ENCODE data around the gene TMPRSS9. TPM values are rescaled to one million over a fixed set of nuclear protein-coding genes. Genes with fewer than 3 reads are reported as not detected.

Gene TMPRSS9
- total RNA-seq, 2 donors from 2014 or later, result 0.25 TPM; not detected in 1

DNA sequence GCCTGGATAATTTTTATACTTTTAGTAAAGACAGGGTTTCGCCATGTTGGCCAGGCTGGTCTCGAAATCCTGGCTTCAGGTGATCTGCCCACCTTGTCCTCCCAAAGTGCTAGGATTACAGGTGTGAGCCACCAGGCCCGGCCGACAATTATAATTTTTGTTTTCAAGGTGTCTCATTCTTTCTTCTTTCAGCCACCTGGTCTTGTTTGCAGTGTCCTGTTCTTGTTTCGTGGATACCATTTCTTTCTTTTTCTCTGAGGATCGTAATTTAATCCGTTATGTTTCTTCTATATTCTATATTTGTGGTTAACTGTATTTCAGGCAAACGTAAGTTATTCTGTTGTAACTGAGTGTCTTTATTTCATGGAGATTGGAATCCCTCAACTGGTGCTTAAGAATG is 51.6 kb downstream of the TMPRSS9 start:
- no peak overlapping the region for H3K4me3 ChIP-seq
- no peaks in the 10 kb centered on the region for H3K9me3 ChIP-seq
- H3K27ac ChIP-seq, result no peak overlapping the region
- no peaks in the 10 kb centered on the region for H3K4me1 ChIP-seq
- H3K36me3 ChIP-seq, result no peaks in the 10 kb centered on the region
- intact Hi-C loops (cut with DNase I), result no loop called here
- H3K9ac ChIP-seq (ENCODE audit: low read depth in 2 of 2, low read length in 2 of 2), result no peak overlapping the region
- TF ChIP-seq, protein P1, sequence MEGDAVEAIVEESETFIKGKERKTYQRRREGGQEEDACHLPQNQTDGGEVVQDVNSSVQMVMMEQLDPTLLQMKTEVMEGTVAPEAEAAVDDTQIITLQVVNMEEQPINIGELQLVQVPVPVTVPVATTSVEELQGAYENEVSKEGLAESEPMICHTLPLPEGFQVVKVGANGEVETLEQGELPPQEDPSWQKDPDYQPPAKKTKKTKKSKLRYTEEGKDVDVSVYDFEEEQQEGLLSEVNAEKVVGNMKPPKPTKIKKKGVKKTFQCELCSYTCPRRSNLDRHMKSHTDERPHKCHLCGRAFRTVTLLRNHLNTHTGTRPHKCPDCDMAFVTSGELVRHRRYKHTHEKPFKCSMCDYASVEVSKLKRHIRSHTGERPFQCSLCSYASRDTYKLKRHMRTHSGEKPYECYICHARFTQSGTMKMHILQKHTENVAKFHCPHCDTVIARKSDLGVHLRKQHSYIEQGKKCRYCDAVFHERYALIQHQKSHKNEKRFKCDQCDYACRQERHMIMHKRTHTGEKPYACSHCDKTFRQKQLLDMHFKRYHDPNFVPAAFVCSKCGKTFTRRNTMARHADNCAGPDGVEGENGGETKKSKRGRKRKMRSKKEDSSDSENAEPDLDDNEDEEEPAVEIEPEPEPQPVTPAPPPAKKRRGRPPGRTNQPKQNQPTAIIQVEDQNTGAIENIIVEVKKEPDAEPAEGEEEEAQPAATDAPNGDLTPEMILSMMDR (IDR thresholded peaks at IDR 0.05), result no peak
- no peaks in the 10 kb centered on the region for H3K27me3 ChIP-seq
- no peak for DNase-seq

DNA sequence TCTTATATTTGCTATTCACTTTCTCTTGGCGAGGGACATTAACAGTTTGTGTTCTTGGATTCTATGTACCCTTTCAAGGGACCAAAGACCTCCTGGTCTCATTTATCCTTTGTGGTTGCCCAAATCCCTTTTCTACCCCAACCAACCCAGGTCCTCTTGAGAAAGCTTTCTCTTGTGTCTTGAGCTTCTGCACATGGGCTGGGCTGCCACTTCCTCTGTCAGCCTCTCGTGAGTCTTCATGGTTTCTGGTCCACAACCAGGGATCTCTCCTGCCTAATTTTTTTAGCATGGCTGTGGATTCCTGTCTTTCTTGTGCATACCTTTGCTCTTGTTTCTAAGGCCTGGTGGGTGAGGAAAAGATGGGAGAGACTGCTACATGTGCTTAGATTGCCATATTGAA is 52.4 kb downstream of the TMPRSS9 start:
- Histone ChIP-seq H3K9me3 (no peaks in the 10 kb centered on the region), H3K4me1 (no peaks in the 10 kb centered on the region), H3K36me3 (no peaks in the 10 kb centered on the region), H3K9ac (ENCODE audit: low read depth in 2 of 2, low read length in 2 of 2) (no peak overlapping the region), H3K27ac (no peak overlapping the region), H3K4me3 (no peak overlapping the region), H3K27me3 (no peaks in the 10 kb centered on the region)
- DNase-seq, result no peak
- TF ChIP-seq, protein P1 (IDR thresholded peaks at IDR 0.05), result no peak
- intact Hi-C loops (cut with DNase I), result no loop called here

GRCh38 chr19:2413159-2413558 is 53.1 kb downstream of the TMPRSS9 start:
- H3K27ac ChIP-seq, result no peak overlapping the region
- no peaks in the 10 kb centered on the region for H3K36me3 ChIP-seq
- no peaks in the 10 kb centered on the region for H3K27me3 ChIP-seq
- intact Hi-C loops (cut with DNase I), result no loop called here
- H3K4me1 ChIP-seq, result no peaks in the 10 kb centered on the region
- no peak for DNase-seq
- no peak overlapping the region for H3K4me3 ChIP-seq
- no peaks in the 10 kb centered on the region for H3K9me3 ChIP-seq
- no peak overlapping the region for H3K9ac ChIP-seq (ENCODE audit: low read depth in 2 of 2, low read length in 2 of 2)
- TF ChIP-seq, protein P1 (IDR thresholded peaks at IDR 0.05), result no peak

- no peak overlapping the region for H3K27ac ChIP-seq
- no peaks in the 10 kb centered on the region for H3K9me3 ChIP-seq
- intact Hi-C loops (cut with DNase I), result no loop called here
- H3K9ac ChIP-seq (ENCODE audit: low read depth in 2 of 2, low read length in 2 of 2), result no peak overlapping the region
- H3K27me3 ChIP-seq, result no peaks in the 10 kb centered on the region
- TF ChIP-seq, protein P1 (IDR thresholded peaks at IDR 0.05), result no peak
- no peak overlapping the region for H3K4me3 ChIP-seq
- no peaks in the 10 kb centered on the region for H3K36me3 ChIP-seq
- DNase-seq, result no peak
- H3K4me1 ChIP-seq, result no peaks in the 10 kb centered on the region
Measured at GRCh38 chr19:2413629-2414028, 53.6 kb downstream of the TMPRSS9 start.

DNA sequence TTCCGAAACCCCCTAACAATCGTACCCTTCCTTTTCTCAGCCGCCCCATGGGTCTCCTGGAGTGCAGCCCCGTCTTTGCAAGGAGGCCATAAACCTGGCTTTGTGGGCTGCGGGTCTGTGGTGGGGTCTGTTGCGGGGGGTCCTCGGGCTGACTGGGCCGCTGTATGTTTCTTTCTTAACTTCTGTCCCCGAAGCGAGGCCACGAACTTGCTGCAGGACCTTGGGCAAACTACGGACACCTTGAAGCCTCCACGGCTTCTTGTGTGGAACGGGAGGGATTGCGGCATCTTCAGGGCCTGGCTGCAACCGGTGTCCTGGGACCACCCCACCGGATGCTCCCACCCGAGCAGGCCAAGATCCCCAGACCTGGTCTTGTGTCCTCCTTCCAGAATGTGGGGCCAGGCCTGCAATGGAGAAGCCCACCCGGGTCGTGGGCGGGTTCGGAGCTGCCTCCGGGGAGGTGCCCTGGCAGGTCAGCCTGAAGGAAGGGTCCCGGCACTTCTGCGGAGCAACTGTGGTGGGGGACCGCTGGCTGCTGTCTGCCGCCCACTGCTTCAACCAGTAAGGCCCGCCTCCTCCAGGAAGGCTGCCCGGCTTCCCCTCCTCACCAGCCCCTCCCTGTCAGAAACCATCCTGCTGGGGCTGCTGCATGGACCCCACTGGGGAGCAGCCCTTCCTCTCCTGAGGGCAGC is 55.4 kb downstream of the TMPRSS9 start:
- TF ChIP-seq, protein P1 (IDR thresholded peaks at IDR 0.05), result no peak
- H3K4me1 ChIP-seq, result no peaks in the 10 kb centered on the region
- no peak for DNase-seq
- intact Hi-C loops (cut with DNase I), result no loop called here
- H3K27me3 ChIP-seq, result no peaks in the 10 kb centered on the region
- H3K9me3 ChIP-seq, result no peaks in the 10 kb centered on the region
- H3K9ac ChIP-seq (ENCODE audit: low read depth in 2 of 2, low read length in 2 of 2), result no peak overlapping the region
- H3K36me3 ChIP-seq, result no peaks in the 10 kb centered on the region
- H3K4me3 ChIP-seq, result no peak overlapping the region
- no peak overlapping the region for H3K27ac ChIP-seq

All from colonic mucosa (tissue), 4 donors.